Endometrium (tissue), 2 donors: ENCODE data around the gene ATP2C2.
"Not testable (repeated sequence)": the region's sequence is repeated elsewhere in the genome, so short reads cannot be mapped to it uniquely, and the experiment has no call there.

Source experiments
- FAIRE-seq: peaks from 2 replicates; lab custom pipeline; 2012; peaks lifted over from hg19 to GRCh38; lab: Jason Lieb, UNC
- donor health status: control.
- donor health status: control.

Gene ATP2C2

GRCh38 chr16:84396537-84397008 is 28.2 kb downstream of the ATP2C2 start:
- no peak for FAIRE-seq

- no peak for FAIRE-seq
Observed at GRCh38 chr16:84397090-84397489, 28.8 kb downstream of the ATP2C2 start.

GRCh38 chr16:84398701-84399100 is 30.4 kb downstream of the ATP2C2 start:
- no peak for FAIRE-seq

- FAIRE-seq: not testable (repeated sequence)
Observed at GRCh38 chr16:84399912-84400311, 31.6 kb downstream of the ATP2C2 start.

- FAIRE-seq: not testable (repeated sequence)
Observed at GRCh38 chr16:84403435-84403834, 35.1 kb downstream of the ATP2C2 start.

GRCh38 chr16:84404324-84404723 is 36.0 kb downstream of the ATP2C2 start:
- no peak for FAIRE-seq

GRCh38 chr16:84404936-84405639 is 36.8 kb downstream of the ATP2C2 start:
- FAIRE-seq: no peak

- no peak for FAIRE-seq
Observed at GRCh38 chr16:84406006-84406963, 37.9 kb downstream of the ATP2C2 start.

- no peak for FAIRE-seq
Observed at GRCh38 chr16:84407588-84408313, 39.4 kb downstream of the ATP2C2 start.

- FAIRE-seq: no peak
Observed at GRCh38 chr16:84408314-84408690, 40.0 kb downstream of the ATP2C2 start.

- FAIRE-seq: no peak
Observed at GRCh38 chr16:84408856-84409255, 40.5 kb downstream of the ATP2C2 start.

- no peak for FAIRE-seq
Observed at GRCh38 chr16:84410361-84411138, 42.2 kb downstream of the ATP2C2 start.

- FAIRE-seq: no peak
Observed at GRCh38 chr16:84411768-84412167, 43.4 kb downstream of the ATP2C2 start.

- FAIRE-seq: no peak
Observed at GRCh38 chr16:84412262-84412661, 43.9 kb downstream of the ATP2C2 start.

GRCh38 chr16:84413244-84414004 is 45.1 kb downstream of the ATP2C2 start:
- no peak for FAIRE-seq

GRCh38 chr16:84414789-84415326 is 46.5 kb downstream of the ATP2C2 start:
- FAIRE-seq: no peak

- no peak for FAIRE-seq
Observed at GRCh38 chr16:84416407-84417321, 48.3 kb downstream of the ATP2C2 start.

GRCh38 chr16:84418056-84418849 is 49.9 kb downstream of the ATP2C2 start:
- no peak for FAIRE-seq

- no peak for FAIRE-seq
Observed at GRCh38 chr16:84419730-84420129, 51.4 kb downstream of the ATP2C2 start.
